8988T (cell line): Measurements from ENCODE around the gene CLDN19.

Source experiments
- DNase-seq: peaks from one replicate; pipeline ENCODE4 v3.0.0; 2011

CLDN19 gene

GRCh38 chr1:42739753-42740700 lies at the start of gene CLDN19:
CLDN19 (minus strand) TSS chr1:42740236; CDS start chr1:42740063, 173 bp downstream.
- no peak for DNase-seq

GRCh38 chr1:42788021-42788420 lies 48.0 kb upstream of the CLDN19 start:
- no peak for DNase-seq

GRCh38 chr1:42786097-42786496 lies 46.1 kb upstream of the CLDN19 start:
- DNase-seq, result no peak

- DNase-seq, result no peak
These were observed 45.1 kb upstream of the CLDN19 start, which contains the start of gene TMEM269 for GRCh38 chr1:42784946-42785693. TMEM269 (plus strand) TSS chr1:42784991; CDS start chr1:42789894, 4,903 bp downstream.

GRCh38 chr1:42784547-42784945 lies 44.5 kb upstream of the CLDN19 start:
- no peak for DNase-seq

- DNase-seq, result no peak
These were observed 43.1 kb upstream of the CLDN19 start for GRCh38 chr1:42783092-42783491.

- no peak for DNase-seq
These were observed 40.1 kb upstream of the CLDN19 start for GRCh38 chr1:42780176-42780575.

GRCh38 chr1:42779725-42780124 lies 39.7 kb upstream of the CLDN19 start:
- DNase-seq, result no peak

GRCh38 chr1:42777852-42778251 lies 37.8 kb upstream of the CLDN19 start:
- no peak for DNase-seq

GRCh38 chr1:42776502-42776901 lies 36.5 kb upstream of the CLDN19 start:
- no peak for DNase-seq

- no peak for DNase-seq
These were observed 35.0 kb upstream of the CLDN19 start for GRCh38 chr1:42774928-42775526.

GRCh38 chr1:42773420-42773819 lies 33.4 kb upstream of the CLDN19 start:
- no peak for DNase-seq

- no peak for DNase-seq
These were observed 29.8 kb upstream of the CLDN19 start for GRCh38 chr1:42769811-42770210.

- DNase-seq, result no peak
These were observed 28.1 kb upstream of the CLDN19 start for GRCh38 chr1:42768172-42768571.

GRCh38 chr1:42767510-42768000 lies 27.5 kb upstream of the CLDN19 start:
- no peak for DNase-seq

GRCh38 chr1:42766741-42767509 lies 26.9 kb upstream of the CLDN19 start, which contains the start of the genes C1orf50 and P3H1:
C1orf50 (plus strand) TSS chr1:42767249; CDS start chr1:42767312, 63 bp downstream.
P3H1 (minus strand) TSS chr1:42767028; CDS start chr1:42766971, 57 bp downstream.
- DNase-seq, result peak; percentile 60

- DNase-seq, result no peak
These were observed 26.1 kb upstream of the CLDN19 start for GRCh38 chr1:42765832-42766740.

- DNase-seq, result no peak
These were observed 25.2 kb upstream of the CLDN19 start for GRCh38 chr1:42765269-42765668.

GRCh38 chr1:42762269-42762668 lies 22.2 kb upstream of the CLDN19 start:
- DNase-seq, result no peak

GRCh38 chr1:42761567-42761966 lies 21.5 kb upstream of the CLDN19 start:
- DNase-seq, result no peak

- no peak for DNase-seq
These were observed 19.1 kb upstream of the CLDN19 start for GRCh38 chr1:42759114-42759513.
